ENCODE data around the gene DHCR24.
"Not testable (repeated sequence)": the region's sequence is repeated elsewhere in the genome, so short reads cannot be mapped to it uniquely, and the experiment has no call there.

Gene DHCR24

DNA sequence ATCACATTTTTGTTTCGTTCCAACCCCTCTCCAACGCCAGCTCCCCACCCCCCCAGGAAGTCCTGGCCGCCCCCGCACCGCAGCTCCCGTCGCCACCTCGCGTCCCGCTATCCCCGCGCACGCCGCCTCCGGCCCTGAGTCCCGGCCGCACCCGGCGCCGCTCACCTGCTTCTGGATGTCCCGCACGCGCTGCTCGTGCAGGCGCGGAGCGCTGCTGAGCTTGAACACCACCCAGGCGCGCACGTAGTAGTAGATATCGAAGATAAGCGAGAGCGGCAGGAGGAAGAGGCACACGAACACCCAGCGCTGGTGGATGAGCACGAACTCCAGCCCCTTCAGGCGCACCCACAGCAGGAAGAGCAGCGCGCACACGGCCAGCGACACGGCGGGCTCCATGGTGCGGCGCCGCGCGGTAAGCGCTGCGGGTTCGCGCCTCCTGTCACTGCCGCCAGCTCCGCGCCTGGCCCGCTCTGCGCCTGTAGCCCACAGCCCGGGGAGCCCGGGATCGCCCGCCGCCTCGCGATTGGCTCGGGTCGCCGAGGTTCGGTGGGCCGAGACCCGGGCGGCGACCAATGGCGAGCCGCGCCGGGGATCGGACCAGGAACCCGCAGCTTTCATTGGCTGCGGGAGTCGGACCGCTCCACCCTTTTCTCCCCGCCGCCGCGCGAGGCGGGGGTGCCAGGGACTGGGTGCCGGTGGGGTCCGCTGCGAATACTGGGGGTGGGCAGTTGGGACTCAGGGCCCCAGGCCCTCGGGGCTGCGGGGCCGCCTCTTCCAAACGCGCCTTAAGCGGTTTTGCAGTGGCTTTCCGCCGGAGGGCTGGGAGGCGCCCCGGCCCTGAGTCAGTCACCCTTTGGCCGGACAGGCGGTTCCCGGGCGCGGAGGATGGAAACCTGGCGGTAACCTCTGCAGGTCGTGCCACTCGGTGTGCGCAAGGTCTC lies at the start of gene DHCR24:
Gene DHCR24 (minus strand): TSS at position 472 of the 941 bp plus-strand sequence. CDS start 76 bp downstream, at position 396.
- peak; percentile 49 to 98 (median 88) for DNase-seq

- DNase-seq, result no peak
These were observed 49.8 kb upstream of the DHCR24 start for GRCh38 chr1:54936791-54937190.

DNA sequence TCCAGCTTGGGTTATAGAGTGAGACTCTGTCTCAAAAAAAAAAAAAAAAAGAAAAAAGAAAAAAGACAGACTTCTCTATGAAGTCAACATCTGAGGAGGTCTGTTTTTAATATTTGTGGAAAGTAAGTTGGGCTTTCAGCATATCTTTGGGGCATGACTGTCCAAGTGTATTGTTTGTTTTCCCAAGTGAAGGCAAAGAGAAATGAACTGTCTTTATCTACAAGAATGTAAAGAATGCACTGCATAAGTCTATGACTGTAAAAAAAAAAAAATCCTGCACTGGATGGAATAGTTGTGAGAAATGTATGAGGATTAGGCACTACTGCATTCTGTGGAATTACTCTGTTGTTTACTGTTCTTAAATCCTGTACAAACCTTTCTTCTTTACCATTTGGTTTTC lies 47.9 kb upstream of the DHCR24 start:
- DNase-seq, result no peak

- not testable (repeated sequence) for DNase-seq
These were observed 47.1 kb upstream of the DHCR24 start for GRCh38 chr1:54934081-54934480.

DNA sequence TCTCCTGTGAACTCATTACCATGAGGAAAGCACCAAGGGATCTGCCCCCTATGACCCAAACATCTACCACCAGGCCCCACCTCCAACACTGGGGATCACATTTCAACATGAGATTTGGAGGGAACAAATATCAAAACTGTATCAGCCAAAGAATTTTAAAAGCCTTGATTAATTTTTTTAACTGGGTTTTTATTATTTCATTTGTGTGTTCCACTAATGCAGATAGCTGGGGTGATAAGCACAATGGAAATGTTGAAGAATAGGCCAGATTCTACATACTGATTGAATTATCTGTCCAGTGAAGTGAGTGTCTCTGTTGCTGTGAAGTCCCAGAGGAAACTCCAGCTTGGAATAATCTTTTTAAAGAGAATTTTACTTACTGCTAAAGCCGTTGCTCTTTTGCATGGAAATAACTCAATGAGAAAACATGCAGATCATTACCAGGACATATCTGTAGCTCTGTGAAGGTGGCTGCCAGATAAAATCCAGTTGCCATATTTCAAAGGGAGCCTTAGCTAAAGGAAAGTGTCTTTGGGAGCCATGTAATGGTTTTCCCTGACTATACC lies 44.4 kb upstream of the DHCR24 start:
- no peak for DNase-seq

- no peak for DNase-seq
These were observed 42.7 kb upstream of the DHCR24 start for GRCh38 chr1:54929700-54930099.

DNA sequence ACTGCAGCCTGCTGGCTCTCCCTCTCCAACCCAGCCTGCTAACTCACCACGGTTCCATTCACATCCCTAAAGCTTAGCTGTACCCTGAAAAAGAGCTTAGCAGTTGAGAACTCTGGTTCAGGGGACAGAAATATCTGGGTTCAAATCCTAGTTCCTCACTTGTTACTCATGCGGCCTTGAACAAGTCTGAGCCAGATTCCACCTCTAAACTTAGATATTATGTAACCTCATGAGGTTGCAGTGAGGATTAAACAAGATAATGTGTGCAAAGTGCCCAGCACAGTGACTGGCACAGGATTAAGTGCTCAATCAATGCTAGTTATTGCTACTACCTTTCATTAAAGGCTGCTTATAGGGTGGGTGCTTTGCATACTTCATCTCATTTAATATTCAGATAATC lies 41.3 kb upstream of the DHCR24 start:
- DNase-seq, result no peak

DNA sequence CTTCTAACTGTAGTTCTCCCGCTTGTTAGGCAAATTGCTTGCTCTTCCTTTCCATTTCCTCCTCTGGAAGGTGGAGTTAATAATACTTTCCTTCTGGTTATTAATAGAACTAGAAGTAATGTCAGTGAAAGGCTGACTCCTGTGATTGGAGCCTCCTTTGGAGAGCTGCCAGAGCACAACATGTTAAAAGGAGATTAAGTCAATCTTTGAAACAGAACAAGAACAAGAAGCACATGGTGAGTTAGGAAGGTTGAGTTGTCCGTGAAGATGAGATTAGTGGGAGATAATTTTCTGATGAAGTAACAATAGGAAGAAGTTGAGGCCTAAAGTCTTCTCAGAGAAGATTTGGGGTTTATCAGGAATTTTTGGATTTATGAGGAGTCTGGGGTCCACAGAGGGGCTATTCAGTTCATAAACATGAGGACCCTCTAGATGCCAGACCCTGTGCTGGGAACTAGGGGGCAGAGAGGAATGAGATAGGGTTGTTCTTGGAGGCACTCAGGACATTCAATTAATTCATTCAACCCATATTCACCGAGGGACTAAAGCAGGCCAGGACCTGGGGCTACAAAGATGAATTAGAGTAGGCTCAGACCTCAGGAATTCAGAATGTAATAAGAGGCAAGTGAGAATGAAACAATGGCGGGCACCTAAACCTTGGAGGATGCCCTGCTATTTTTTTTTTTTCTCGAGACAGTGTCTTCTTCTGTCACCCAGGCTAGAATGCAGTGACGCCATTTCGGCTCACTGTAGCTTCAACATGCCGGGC lies 40.7 kb upstream of the DHCR24 start:
- DNase-seq, result no peak

DNA sequence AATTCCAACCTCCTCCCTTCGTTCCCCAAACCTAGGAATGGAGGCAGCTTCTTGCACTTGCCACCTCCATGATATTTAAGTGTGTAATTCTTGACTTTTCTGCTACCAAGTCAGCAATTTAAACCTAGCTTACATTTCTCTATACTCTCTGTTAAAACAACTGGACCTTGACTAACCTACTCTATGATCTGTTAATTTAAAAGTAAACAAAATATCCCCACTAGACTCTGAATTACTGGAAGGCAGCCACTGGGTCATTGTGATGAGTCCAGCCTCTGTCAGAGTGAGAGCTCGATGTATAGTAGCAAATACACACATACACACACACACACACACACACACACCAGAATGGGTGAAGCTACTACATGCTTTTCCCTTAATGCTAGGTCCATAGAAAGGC lies 40.0 kb upstream of the DHCR24 start:
- DNase-seq, result no peak

GRCh38 chr1:54922921-54923421 lies 36.0 kb upstream of the DHCR24 start:
- DNase-seq, result peak in 2 of 58 donors; percentile 1 to 6

DNA sequence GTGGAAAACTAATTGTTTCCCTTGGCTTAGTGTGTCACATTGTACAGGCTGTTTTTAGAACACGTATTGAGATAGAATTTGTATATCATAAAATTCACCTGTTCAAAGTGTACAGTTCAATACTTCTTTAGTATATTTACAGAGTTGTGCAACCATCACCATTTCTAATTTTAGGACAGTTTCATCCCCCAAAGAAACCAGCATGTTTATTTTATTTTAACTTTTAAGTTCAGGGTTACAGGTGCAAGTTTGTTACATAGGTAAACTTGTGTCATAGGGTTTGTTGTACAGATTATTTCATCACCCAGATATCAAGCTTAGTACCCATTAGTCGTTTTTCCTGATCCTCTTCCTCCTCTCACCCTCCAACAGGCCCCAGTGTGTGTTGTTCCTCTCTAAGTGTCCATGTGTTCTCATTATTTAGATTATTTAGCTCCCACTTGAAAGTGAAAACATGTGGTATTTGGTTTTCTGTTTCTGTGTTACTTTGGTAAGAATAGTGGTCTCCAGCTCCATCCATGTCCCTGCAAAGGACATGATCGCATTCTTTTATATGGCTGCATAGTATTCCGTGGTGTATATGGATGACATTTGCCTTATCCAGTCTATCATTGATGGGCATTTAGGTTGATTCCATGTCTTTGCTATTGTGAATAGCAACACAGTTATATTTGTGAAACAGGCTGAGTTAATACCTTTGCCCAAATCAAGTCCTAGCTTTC lies 35.2 kb upstream of the DHCR24 start:
- no peak for DNase-seq

DNA sequence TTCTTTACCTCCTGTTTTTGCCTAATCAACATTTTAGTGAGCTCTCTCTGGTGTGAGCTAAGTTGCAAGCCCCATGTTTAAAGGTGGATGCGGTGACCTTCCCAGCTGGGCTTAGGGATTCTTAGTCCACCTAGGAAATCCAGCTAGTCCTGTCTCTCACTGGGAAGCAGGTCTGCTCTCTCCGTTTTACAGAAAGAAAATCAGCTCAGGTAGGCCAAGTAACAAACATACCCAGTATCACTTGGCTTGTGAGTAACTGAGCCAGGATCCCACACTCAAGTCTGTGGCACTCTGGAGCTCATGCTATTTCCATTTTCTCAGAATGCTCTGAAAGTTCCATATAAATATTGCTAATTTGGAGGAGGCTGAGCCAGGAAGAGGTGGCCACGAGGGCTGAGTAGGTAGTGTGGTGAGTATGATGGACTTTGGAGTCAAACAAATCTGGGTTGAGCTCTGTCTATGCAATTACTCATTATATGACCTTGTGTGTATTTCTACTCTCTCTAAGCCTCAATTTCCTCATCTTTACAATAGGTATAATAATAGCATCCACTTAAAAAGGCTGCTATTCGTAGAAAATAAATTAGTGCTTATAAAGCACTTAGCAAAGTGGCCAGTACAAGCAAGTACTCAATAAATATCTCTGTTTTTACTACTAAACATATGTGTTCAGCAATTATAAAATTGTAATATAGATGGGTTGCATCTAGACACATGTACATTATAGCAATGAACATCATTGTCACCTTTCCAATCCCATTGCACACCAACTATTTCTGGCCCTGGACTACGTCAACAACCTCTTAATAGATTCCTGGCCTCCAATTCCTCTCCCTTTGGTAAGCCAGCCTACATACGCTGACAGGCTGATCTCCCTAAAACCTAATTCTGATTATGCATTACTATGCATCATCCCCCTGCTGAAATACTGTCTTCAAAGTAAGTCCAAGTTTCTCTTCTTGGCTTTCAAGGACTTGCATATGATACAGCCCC lies 32.7 kb upstream of the DHCR24 start:
- no peak for DNase-seq

- DNase-seq, result peak in 41 of 58 donors; percentile 2 to 87 (median 24)
These were observed 24.1 kb upstream of the DHCR24 start for GRCh38 chr1:54911076-54911475.

DNA sequence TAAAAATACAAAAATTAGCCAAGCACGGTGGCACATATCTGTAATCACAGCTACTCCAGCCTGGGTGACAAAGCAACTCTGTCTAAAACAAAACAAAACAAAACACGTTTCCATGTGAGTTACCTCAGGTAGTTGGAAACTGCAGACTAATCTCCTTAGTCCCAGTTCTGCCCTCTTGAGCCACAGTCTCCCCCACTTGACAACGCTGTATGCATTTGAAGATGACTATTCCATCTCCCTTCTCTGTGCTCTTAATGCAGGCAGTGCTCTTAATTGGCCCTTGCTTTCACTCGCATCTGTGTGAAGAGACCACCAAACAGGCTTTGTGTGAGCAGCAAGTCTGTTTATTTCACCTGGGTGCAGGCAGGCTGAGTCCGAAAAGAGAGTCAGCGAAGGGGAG lies 19.6 kb upstream of the DHCR24 start:
- no peak for DNase-seq

DNA sequence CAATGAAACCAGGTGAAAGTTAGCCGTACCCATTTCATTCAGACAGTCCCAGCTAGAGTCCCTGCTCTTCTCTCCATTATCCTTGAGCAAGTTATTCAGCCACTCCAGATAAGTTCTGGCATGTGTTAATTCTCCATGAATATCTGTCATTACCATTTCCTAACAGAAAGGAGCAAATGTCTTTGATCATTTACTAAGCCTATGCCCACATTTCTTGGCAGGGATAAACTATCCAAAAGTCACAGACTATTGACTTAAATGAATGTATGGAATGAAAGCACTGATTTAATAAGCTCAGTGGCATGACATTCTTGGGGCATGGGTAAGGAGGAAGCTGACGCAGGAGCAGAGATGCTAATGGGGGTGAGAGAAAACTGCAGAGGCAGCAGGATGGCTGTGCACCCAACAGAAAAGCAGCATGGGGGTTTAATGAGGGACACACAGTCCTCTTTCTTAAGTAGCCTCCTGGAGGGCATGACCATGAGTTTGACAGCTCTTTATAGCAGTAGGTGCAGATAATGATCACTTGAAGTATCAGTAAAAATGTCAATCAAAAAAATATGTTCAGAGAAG lies 17.6 kb upstream of the DHCR24 start:
- DNase-seq, result no peak

GRCh38 chr1:54894271-54894670 lies 7.3 kb upstream of the DHCR24 start:
- no peak for DNase-seq

- no peak for DNase-seq
These were observed 5.6 kb upstream of the DHCR24 start for GRCh38 chr1:54892586-54892985.

- DNase-seq, result no peak
These were observed 2.2 kb upstream of the DHCR24 start for GRCh38 chr1:54889132-54889725.
